Left lung (tissue), 10 donors: ENCODE measurements around the gene TNIK. TPM values are rescaled to one million over a fixed set of nuclear protein-coding genes. Genes with fewer than 3 reads are reported as not detected.

Experiments used
- ATAC-seq: fragments of 200-7000 bp; cut with Tn5 transposase; one replicate; pipeline ENCODE4 v1.9.1; 2020; ENCODE audit warnings: moderate library complexity
- DNase-seq, 4 donors: peaks; one replicate each; pipeline ENCODE4 v3.0.0-alpha.2; 2013 to 2020
- H3K27ac ChIP-seq, 2 donors: fragments of 200-600 bp; sonication (generic) in 1 of 2; one replicate each; pipeline versions ENCODE4 v1.5.0 to v1.8.0; 2020 to 2021
- H3K27me3 ChIP-seq, 2 donors: fragments of 200-600 bp; sonication (generic) in 1 of 2; one replicate each; pipeline versions ENCODE4 v1.5.0 to v1.8.0; 2020 to 2021
- H3K36me3 ChIP-seq, 2 donors: fragments of 200-600 bp; sonication (generic) in 1 of 2; one replicate each; pipeline versions ENCODE4 v1.5.0 to v1.8.0; 2020 to 2021
- H3K4me1 ChIP-seq, 2 donors: fragments of 200-600 bp; one replicate each; pipeline ENCODE4 v1.8.0; 2021
- H3K4me3 ChIP-seq, 2 donors: fragments of 200-600 bp; sonication (generic) in 1 of 2; one replicate each; pipeline versions ENCODE4 v1.5.0 to v1.8.0; 2020 to 2021; ENCODE audit warnings: mild to moderate bottlenecking in 1 of 2
- H3K9me3 ChIP-seq, 2 donors: fragments of 200-600 bp; sonication (generic) in 1 of 2; one replicate each; pipeline versions ENCODE4 v1.5.0 to v1.8.0; 2020 to 2021
- CTCF ChIP-seq, 2 donors: fragments of 200-600 bp; sonication (generic) in 1 of 2; IDR thresholded peaks; one replicate each; pipeline versions ENCODE4 v1.5.0 to v1.8.0; 2021; ENCODE audit warnings: antibody characterized with exemption in 2 of 2
- intact Hi-C, 2 donors: fragments of 100-400 bp; cut with DNase I; formaldehyde crosslinking; loops; one replicate each; pipeline versions ENCODE4 v1.11.2 to v1.14.2; 2022
- polyA plus RNA-seq, 6 donors: library from polyadenylated mRNA; unstranded; fragments of 120-200 nt; gene quantifications; one replicate each; pipeline ENCODE4 v1.2.1, GENCODE V29; 2013; ENCODE audit not compliant: insufficient read length in 6 of 6
- total RNA-seq, 2 donors: library from RNA; stranded (reverse); fragmentation: NEBNext Ultra II Directional; extraction: Animal tissue kit (Norgen Biotek cat#: 25700); gene quantifications; one replicate each; pipeline ENCODE4 v1.2.1, GENCODE V29; 2021
- donor health status: DM: no; HTN: yes; CAD: no.
- donor health status: DM: no; HTN: no; CAD: no.

TNIK gene
- total and polyA plus RNA-seq, 8 donors = 14.8 to 42.0 (median 17.4) TPM

DNA sequence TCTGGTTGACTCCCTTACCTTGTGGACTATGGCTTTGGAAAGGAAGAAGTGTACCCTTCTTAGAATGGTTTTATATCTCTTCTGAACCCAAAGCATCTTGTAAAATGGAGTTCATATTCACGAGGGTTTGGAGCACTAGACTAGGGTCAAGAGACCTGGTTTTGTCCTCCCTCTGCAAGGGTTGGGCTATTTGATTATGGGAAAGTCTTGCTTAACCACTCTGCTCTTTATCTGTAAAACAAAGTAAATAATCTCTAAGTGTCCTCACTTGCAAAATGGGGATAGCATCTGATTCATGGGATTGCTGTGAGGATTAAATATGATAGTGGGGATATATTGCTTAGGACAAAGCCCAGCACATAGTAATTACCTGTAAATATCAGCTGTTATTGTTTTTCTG, 415.8 kb downstream of the TNIK start:
- Histone ChIP-seq H3K4me1 (peaks cover 0 to 3% of the 10 kb centered on the region in 2 donors), H3K27me3 (no peaks in the 10 kb centered on the region), H3K27ac (no peak overlapping the region), H3K4me3 (no peak overlapping the region), H3K9me3 (no peaks in the 10 kb centered on the region), H3K36me3 (no peaks in the 10 kb centered on the region)
- DNase-seq (no peak), ATAC-seq (peak; percentile 64)
- TF ChIP-seq CTCF (IDR thresholded peaks at IDR 0.05) = no peak
- intact Hi-C loops = no loop called here

- Histone ChIP-seq H3K4me1 (peaks cover 0 to 3% of the 10 kb centered on the region in 2 donors), H3K9me3 (no peaks in the 10 kb centered on the region), H3K27me3 (no peaks in the 10 kb centered on the region), H3K36me3 (no peaks in the 10 kb centered on the region), H3K27ac (no peak overlapping the region), H3K4me3 (no peak overlapping the region)
- intact Hi-C loops = no loop called here
- DNase-seq (peak in 1 of 4 donors; percentile 6), ATAC-seq (no peak)
- TF ChIP-seq CTCF (IDR thresholded peaks at IDR 0.05) = no peak
Observed at GRCh38 chr3:171039674-171040073, 420.5 kb downstream of the TNIK start.

- Histone ChIP-seq H3K4me1 (no peaks in the 10 kb centered on the region), H3K36me3 (no peaks in the 10 kb centered on the region), H3K4me3 (no peak overlapping the region), H3K27me3 (no peaks in the 10 kb centered on the region), H3K9me3 (no peaks in the 10 kb centered on the region), H3K27ac (no peak overlapping the region)
- TF ChIP-seq CTCF (IDR thresholded peaks at IDR 0.05) = no peak
- intact Hi-C loops = no loop called here
- DNase-seq = peak in 1 of 4 donors; percentile 10
- ATAC-seq = no peak
Observed at GRCh38 chr3:171038342-171038741, 421.9 kb downstream of the TNIK start.

DNA sequence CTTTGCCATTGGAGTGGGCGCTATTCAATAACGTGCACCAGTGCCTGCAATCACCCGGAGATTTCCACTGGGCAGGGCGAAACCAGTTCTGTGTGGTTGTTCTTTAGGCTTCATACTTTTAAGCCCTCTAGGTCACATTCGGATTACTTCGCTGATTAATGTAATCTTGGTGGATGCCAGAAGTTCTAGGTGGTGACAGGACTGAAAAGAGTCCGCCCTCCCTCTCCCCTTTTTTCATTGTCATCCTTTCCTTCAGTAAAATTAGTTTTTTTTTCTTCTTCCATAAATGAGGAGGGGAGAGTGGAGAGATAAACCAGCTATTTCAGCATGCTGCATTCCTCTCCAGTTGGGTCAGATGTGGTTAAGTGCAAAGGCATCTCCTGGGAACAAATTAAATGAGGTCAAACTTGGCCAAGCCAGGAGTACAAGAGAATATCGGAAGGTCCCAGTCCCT, 431.4 kb downstream of the TNIK start:
- intact Hi-C loops = no loop called here
- peak overlapping the region in 1 of 2 donors; percentile 2 for H3K4me3 ChIP-seq

More for the DNA sequence above, 431.4 kb downstream of the TNIK start:
- Histone ChIP-seq H3K36me3 (no peaks in the 10 kb centered on the region), H3K9me3 (no peaks in the 10 kb centered on the region), H3K27me3 (peaks cover 0 to 37% of the 10 kb centered on the region in 2 donors), H3K27ac (no peak overlapping the region), H3K4me1 (no peaks in the 10 kb centered on the region)
- TF ChIP-seq CTCF (IDR thresholded peaks at IDR 0.05) = no peak
- DNase-seq (peak in 1 of 4 donors; percentile 3), ATAC-seq (peak; percentile 50)
